DND-41 (cell line): ENCODE data around the gene FHAD1.

Experiments used
- ATAC-seq: fragments of 200-7000 bp; cut with Tn5 transposase; 3 replicates; pipeline ENCODE4 v1.9.1; 2021; ENCODE audit warnings: low read depth; ENCODE audit not compliant: insufficient read depth
- DNase-seq: peaks from one replicate; pipeline ENCODE4 v3.0.0-alpha.2; 2020
- H2AFZ ChIP-seq: 2 replicates; pipeline ENCODE4 v1.6.0; 2012; ENCODE audit warnings: low read depth, low read length
- H3K27ac ChIP-seq: 2 replicates; pipeline ENCODE4 v1.5.1; 2012; ENCODE audit warnings: low read length, inconsistent platforms
- H3K27me3 ChIP-seq: fragments of 200-600 bp; sonication (generic); 2 replicates; pipeline ENCODE4 v1.6.0; 2012; ENCODE audit warnings: low read length, mild to moderate bottlenecking, inconsistent platforms; ENCODE audit not compliant: insufficient read depth, poor library complexity
- H3K36me3 ChIP-seq: 2 replicates; pipeline ENCODE4 v1.5.1; 2012; ENCODE audit warnings: low read length, inconsistent platforms; ENCODE audit not compliant: insufficient read depth
- H3K4me1 ChIP-seq: 2 replicates; pipeline ENCODE4 v1.5.1; 2012; ENCODE audit warnings: mild to moderate bottlenecking, low read length; ENCODE audit not compliant: insufficient read depth
- H3K4me2 ChIP-seq: 2 replicates; pipeline ENCODE4 v1.6.0; 2012; ENCODE audit warnings: mild to moderate bottlenecking, moderate library complexity, low read length, inconsistent platforms; ENCODE audit not compliant: insufficient read depth
- H3K4me3 ChIP-seq, 2 experiments: fragments of 200-600 bp in 1 of 2; shearing (Covaris generic) in 1 of 2; 2 replicates each; pipeline ENCODE4 v1.5.1; 2012 to 2016; ENCODE audit warnings: inconsistent platforms in 2 of 2, low read length in 2 of 2, mild to moderate bottlenecking in 2 of 2, low read depth in 1 of 2, moderate library complexity in 1 of 2
- H3K79me2 ChIP-seq: 2 replicates; pipeline ENCODE4 v1.6.0; 2012; ENCODE audit warnings: low read length, inconsistent platforms; ENCODE audit not compliant: insufficient read depth
- H3K9ac ChIP-seq: 2 replicates; pipeline ENCODE4 v1.6.0; 2012; ENCODE audit warnings: low read depth, mild to moderate bottlenecking, inconsistent platforms, low read length, moderate library complexity
- H3K9me3 ChIP-seq: 2 replicates; pipeline ENCODE4 v1.5.1; 2012; ENCODE audit warnings: low read length, moderate library complexity, mild to moderate bottlenecking, inconsistent platforms; ENCODE audit not compliant: insufficient read depth, severe bottlenecking
- H4K20me1 ChIP-seq: 2 replicates; pipeline ENCODE4 v1.6.0; 2012; ENCODE audit warnings: low read length; ENCODE audit not compliant: insufficient read depth
- CTCF ChIP-seq: IDR thresholded peaks from 2 replicates; pipeline ENCODE4 v1.5.1; 2012; ENCODE audit warnings: borderline replicate concordance, low read length, moderate library complexity, mild to moderate bottlenecking; ENCODE audit not compliant: poor library complexity, severe bottlenecking; ENCODE audit errors: extremely low read depth
- EZH2 ChIP-seq: IDR thresholded peaks from 3 replicates; pipeline ENCODE4 v1.6.1; 2012; ENCODE audit warnings: borderline replicate concordance, low read depth, mild to moderate bottlenecking, moderate library complexity, low read length, inconsistent platforms; ENCODE audit not compliant: severe bottlenecking

The FHAD1 gene

GRCh38 chr1:15348648-15349047, 101.6 kb downstream of the FHAD1 start:
- Histone ChIP-seq H3K9ac (no peak overlapping the region), H3K9me3 (no peaks in the 10 kb centered on the region), H3K27me3 (peaks cover 32% of the 10 kb centered on the region), H3K79me2 (no peaks in the 10 kb centered on the region), H3K4me1 (no peaks in the 10 kb centered on the region), H4K20me1 (no peaks in the 10 kb centered on the region), H3K27ac (no peak overlapping the region), H2AFZ (no peak overlapping the region), H3K36me3 (no peaks in the 10 kb centered on the region), H3K4me2 (no peak overlapping the region), H3K4me3 (no peak overlapping the region)
- no peak for DNase-seq
- ATAC-seq: no peak
- TF ChIP-seq EZH2 (no peak), CTCF (no peak)

DNA sequence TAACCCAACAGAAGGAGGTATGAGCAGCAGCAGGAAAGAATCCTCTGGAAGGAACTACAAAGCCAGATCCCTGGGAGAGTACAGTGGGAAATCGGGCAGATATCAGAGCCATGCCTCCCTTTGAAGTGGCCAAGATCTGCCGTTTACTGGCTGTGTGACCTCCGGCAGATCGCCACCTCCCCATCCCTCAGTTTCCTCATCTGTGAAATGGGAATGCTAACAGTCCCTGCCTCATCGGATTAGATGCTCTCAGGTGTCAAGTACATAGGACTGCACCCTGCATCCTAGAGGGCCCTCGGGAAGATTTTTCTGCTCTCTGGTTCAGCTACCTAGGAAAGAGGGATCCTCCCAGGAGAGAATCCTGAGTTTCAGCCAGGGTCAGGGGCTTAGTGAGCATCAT, 102.1 kb downstream of the FHAD1 start:
- TF ChIP-seq CTCF (no peak), EZH2 (no peak)
- Histone ChIP-seq H3K36me3 (no peaks in the 10 kb centered on the region), H2AFZ (no peak overlapping the region), H4K20me1 (no peaks in the 10 kb centered on the region), H3K4me2 (no peak overlapping the region), H3K79me2 (no peaks in the 10 kb centered on the region), H3K27me3 (peaks cover 27% of the 10 kb centered on the region), H3K9ac (no peak overlapping the region), H3K4me3 (no peak overlapping the region), H3K9me3 (no peaks in the 10 kb centered on the region), H3K27ac (no peak overlapping the region), H3K4me1 (no peaks in the 10 kb centered on the region)
- DNase-seq (no peak), ATAC-seq (no peak)

DNA sequence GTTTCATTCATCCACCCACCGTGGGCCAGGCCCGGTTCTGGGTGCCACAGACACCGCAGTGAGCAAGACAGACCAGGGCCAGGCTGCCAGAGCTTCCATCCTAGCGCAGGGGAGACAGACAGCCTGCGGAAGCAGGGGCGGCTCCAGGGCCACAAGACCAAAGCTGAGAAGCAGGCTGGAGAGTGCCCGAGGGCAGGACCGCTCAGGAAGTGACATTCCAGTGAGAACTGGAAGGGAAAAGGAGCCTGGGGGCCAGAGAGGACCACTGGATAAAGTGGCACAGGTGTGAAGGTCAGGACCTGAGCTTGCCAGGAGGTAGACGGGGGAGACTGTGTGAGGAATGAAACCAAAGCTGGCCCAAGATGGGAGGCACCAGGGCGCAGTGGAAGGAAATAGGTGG, 103.1 kb downstream of the FHAD1 start:
- H3K27ac ChIP-seq: no peak overlapping the region
- H3K9ac ChIP-seq: no peak overlapping the region
- no peak overlapping the region for H3K4me2 ChIP-seq
- ATAC-seq: no peak
- H3K27me3 ChIP-seq: peaks cover 21% of the 10 kb centered on the region
- no peak overlapping the region for H3K4me3 ChIP-seq
- no peak overlapping the region for H2AFZ ChIP-seq
- H4K20me1 ChIP-seq: no peaks in the 10 kb centered on the region
- H3K4me1 ChIP-seq: no peaks in the 10 kb centered on the region
- H3K79me2 ChIP-seq: no peaks in the 10 kb centered on the region
- no peak for DNase-seq
- TF ChIP-seq CTCF: no peak
- TF ChIP-seq EZH2: no peak
- H3K9me3 ChIP-seq: no peaks in the 10 kb centered on the region
- H3K36me3 ChIP-seq: no peaks in the 10 kb centered on the region

DNA sequence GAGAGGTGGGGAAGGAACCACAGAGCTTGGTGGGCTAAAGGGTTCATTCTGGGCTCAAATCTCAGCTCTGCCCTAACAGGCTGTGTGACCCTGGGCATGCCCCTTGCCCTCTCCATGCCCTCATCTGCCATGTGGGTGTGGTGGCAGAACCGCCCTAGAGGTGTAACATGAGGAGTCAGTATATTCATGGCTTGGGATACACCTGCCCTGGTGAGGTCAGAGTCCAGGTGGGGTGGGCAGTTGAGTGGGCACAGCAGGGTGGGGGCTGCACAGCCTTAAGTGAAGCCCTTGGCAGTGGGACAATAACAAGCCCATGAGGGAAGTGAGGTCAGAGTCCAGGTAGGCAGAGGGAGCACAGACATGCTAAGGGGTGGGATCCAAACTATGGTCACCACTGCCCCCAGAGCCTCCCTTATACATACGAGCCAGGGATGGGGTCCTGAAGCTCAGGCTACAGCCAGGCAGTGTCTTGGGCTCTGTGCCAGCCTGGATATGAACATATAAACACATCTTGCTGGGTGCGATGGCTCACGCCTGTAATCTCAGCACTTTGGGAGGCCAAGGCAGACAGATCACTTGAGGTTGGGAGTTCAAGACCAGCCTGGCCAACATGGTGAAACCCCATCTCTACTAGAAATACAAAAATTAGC, 103.7 kb downstream of the FHAD1 start:
- Histone ChIP-seq H3K9me3 (no peaks in the 10 kb centered on the region), H3K36me3 (no peaks in the 10 kb centered on the region), H2AFZ (no peak overlapping the region), H3K9ac (no peak overlapping the region), H3K27ac (no peak overlapping the region), H4K20me1 (no peaks in the 10 kb centered on the region), H3K4me2 (no peak overlapping the region), H3K79me2 (no peaks in the 10 kb centered on the region), H3K4me1 (no peaks in the 10 kb centered on the region), H3K27me3 (peaks cover 16% of the 10 kb centered on the region), H3K4me3 (no peak overlapping the region)
- no peak for TF ChIP-seq EZH2
- no peak for TF ChIP-seq CTCF
- no peak for ATAC-seq
- no peak for DNase-seq
